Femur (tissue), 1 donor: ENCODE measurements around the gene SH3TC1.

Source experiments
- DNase-seq: peaks from one replicate; pipeline ENCODE4 v3.0.0-alpha.2; 2017

SH3TC1 gene

GRCh38 chr4:8182294-8182693 lies 16.8 kb upstream of the SH3TC1 start:
- no peak for DNase-seq

DNA sequence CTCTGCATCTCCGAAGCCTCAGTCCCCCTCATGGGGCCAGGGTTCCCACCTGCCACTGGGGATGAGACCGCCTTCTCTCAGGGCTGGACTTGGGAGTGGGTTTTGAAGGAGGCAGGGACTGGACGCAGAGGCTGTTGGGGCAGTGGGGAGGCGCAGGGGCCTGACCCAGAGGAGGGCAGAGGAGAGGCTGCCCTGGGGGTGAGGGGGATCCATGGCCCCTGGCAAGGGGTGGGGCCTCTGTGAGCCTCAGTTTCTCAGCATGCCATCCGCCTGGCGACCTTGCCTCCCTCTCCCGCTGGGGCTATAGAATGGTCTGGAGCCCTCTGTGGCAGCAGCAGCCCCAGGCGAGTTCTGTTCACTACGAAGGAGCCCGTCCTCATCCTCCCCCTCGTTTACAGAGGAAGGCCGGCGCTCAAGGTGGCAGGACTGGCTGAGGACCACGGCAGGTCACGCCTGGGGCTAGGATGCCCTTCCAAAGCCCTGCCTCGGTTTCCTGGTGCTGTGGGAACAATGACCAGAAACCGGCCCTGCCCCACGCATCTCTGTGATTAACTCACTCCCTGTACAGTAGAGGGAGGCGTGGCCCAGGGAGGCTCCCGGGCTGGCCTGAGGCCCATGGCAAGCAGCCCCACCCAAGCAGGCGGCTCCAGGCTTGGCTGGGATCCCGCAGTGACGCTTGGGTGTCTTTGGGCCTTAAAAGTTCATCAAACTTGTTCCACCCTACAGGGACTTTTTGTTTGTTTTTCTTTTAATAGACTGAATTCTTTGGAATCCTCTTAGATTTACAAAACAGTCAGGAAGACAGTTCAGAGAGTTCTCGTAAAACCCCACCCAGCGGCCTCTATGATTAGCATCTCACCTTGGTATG lies 16.0 kb upstream of the SH3TC1 start:
- DNase-seq: peak; percentile 76

DNA sequence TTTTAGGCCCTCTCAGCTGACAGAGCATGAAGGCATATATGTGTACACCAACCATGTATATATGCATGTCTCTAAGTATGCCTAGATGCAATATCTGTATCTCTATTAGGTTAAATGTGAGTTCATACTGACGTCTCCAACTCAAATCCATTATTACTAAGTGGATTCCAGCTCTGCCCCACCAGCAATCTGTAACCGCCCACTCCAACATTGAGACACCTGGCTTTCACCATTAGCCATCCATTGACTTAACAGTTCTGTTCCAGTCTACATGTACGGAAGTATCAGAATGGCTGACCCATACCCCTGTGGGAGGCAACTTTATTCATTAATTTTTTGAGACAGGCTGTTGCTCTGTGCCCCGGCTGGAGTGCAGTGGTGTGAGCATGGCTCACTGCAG lies 15.0 kb upstream of the SH3TC1 start:
- DNase-seq: no peak

DNA sequence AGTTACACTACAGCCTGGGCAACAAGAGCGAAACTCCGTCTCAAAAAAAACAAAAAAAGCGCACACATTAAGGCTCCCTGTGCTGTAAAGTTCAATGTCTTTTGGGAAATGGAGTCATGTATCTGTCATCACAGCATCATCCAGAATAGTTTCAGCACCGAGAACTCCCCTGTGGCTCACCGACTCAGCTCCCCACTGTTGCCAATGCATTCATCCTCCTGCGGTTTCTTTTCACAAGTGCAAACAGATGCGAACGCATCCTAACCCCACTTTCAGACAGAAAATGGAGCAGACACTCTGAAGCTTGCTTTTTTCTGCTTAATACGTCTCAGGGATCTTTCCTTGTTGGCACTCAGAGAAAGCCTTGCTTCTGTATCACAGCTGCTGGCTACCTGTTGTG lies 13.8 kb upstream of the SH3TC1 start:
- DNase-seq: peak; percentile 37

DNA sequence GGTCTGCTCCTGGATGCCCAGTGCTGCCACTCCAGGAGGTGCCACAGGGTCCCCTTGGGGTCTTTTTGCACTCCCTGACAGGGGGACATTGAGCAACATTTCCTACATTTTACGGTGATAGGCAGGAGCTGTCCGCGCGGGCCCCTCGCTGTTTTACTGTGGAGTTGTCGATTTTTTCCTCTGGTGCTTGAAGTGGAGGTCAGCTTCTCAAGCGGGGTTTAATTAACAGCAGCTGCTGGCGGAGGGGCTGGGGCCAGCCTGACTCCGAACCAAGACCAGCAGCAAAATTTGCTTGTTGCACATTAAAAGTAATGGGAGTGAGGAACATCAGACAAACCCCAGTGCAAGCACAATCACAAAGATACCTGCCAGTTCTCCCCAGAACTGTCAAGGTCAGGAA lies 13.2 kb upstream of the SH3TC1 start:
- peak; percentile 65 for DNase-seq

GRCh38 chr4:8188085-8188484 lies 11.0 kb upstream of the SH3TC1 start:
- DNase-seq: no peak

GRCh38 chr4:8188743-8189550 lies 10.1 kb upstream of the SH3TC1 start:
- DNase-seq: peak; percentile 53

GRCh38 chr4:8189551-8190466 lies 9.3 kb upstream of the SH3TC1 start:
- DNase-seq: no peak

DNA sequence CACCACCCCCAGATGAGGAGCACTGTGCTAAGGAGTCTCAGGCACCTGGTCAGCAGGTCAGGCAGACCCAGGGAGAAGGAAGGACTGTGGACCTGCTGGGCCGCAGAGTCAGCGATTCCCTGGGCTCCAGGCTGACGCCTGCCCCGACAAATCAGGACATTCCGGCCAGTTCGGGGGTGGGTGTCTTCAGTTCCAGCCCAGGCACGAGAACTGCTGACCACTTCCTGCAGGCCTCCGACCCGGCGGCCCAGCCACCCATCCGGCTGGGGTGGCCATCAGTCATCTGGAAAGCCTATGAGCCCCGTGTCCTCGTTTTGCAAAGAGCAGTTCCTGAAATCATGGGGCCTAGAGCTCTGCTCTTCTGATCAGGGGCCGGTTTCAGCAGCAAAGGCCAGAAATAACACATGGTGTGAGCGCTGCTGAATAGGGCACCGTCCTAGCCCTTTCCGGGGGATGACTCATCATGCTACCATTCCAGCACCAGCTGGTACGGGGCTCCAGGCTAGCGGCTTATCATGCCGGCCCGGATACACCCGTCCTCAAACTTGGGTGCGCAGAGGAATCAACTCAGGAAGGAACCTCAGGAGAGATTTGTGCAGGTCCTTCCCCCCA lies 7.8 kb upstream of the SH3TC1 start:
- peak; percentile 68 for DNase-seq

- DNase-seq: peak; percentile 69
Measured at GRCh38 chr4:8192748-8193738, 6.0 kb upstream of the SH3TC1 start.

GRCh38 chr4:8194306-8195242 lies 4.5 kb upstream of the SH3TC1 start:
- DNase-seq: no peak

- no peak for DNase-seq
Measured at GRCh38 chr4:8195431-8195830, 3.7 kb upstream of the SH3TC1 start.

DNA sequence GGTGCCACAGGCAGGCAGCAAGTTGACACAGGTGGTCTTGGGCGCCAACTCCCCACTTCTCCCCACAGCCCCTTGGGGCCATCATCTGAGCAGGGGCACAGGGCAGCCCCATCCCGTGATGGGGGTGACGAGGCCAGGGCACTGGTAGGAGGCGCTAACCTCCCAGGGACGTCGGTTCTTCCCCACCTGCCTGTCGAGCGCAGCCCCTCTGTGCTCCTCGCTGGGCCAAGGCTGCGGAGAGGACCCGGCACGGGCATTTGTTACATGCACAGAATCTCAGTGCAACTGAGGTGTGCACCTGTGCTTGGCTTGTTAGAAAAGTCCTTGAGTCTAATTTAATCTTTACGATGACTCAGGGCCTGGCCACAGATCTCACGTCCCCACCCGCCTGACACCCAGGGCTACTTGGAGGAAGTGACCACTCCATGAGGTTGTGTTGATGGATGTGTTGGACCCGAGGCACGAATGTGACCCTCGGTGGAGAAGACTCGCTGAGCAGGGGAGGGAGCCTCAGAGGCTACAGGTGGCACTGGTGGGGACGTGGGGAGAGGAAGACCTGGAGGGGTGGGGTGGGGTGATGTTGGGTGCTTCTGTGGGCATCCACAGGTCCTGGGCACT lies 3.1 kb upstream of the SH3TC1 start:
- DNase-seq: no peak

- DNase-seq: no peak
Measured at GRCh38 chr4:8197521-8197920, 1.6 kb upstream of the SH3TC1 start.

DNA sequence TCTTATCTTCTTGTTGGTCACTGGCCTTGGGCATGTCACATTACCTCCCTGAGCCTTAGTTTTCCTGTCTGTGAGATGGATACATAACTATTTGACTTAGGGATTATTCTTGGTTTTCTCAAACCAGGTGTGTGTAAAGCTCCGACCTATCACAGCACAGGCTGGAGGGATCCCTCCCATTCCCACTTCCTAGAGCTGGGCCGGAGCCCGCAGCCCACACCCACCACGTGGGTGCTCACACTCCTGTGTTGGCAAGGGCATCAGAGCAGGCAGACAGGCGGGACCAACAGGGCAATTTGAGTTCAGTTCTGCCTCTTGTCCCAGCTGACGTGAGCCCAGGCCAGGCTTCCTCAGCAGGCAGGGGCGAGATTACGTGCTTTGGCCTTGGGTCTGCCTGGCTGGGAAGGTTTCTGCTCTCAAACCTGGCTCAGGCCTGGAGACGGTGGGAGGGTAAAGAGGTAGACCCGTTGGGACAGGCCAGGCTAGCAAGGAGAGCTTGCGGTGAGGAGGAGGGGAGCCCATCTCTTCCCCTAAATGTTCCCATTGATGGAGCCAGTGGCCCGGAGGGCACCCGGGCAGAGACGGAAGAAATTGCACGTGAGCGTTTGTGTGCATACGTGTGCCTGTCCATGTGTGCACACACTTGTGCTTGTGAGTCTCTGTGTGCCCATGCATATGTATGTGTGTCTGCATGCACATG lies 734 bp upstream of the SH3TC1 start:
- DNase-seq: peak; percentile 63

DNA sequence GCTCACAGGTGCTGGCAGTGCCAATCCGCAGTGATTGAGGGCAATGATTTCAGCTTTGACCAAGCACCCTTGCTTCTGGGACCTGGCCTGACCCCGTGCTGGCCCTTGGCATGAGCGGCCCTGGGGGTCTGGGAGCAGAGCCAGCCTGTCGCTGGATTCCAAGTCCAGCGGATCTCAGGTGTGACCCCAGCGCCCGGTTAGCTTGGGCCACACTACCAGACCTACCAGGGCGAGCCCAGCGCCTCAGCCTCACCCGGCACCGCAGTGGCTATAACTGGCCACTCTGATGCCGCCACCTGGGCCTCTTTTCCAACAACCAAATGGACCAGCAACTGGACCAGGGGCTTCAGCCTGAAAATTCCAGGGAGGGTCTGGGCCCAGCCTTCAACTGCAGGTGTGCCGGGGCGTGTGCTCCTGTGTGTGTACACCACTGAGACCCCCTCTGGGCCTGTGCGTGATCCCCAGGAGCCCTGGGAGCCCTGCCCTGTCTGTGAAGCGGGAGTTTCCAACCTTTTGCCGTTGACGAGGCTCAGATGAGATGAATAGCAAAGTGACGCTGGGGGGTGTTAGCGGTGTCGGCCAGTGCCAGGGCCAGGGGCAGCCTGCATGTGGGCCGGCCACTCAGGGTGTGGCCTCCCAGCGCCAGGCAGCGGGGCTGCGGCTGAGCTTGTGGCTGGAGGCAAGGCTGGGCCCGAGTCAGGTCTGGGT lies 658 bp downstream of the SH3TC1 start:
- DNase-seq: no peak

DNA sequence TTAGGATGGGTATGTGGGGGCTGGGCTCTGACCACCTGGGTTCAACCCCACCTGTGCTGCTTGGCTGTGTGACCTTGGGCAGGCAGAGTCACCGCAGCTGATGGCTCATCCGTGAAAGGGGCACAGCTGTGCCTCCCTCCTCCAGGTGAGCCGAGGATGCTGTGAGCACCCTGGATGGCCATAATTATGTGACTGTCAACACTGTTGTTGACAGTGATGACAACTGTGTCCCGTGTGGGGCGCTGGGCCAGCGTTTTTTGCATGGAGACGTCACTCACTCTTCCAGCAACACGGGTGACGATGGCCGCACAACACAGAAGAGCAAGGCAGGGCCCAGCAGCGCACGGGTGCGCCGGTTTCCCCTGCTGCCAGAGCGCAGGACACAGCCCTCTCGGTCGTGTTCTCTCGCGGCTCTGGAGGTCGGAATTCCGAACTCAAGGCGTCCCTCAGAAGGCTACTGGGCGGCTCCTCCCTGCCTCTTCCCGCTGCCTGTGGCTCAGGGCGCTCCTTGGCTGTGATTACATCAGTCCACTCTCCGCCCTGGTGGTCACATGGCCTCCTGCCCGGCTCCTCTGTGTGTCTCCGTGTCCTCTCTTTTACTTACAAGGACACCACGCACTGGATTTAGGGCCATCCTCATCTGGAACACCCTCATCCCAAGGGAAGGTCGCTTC lies 1.3 kb downstream of the SH3TC1 start:
- DNase-seq: peak; percentile 61

DNA sequence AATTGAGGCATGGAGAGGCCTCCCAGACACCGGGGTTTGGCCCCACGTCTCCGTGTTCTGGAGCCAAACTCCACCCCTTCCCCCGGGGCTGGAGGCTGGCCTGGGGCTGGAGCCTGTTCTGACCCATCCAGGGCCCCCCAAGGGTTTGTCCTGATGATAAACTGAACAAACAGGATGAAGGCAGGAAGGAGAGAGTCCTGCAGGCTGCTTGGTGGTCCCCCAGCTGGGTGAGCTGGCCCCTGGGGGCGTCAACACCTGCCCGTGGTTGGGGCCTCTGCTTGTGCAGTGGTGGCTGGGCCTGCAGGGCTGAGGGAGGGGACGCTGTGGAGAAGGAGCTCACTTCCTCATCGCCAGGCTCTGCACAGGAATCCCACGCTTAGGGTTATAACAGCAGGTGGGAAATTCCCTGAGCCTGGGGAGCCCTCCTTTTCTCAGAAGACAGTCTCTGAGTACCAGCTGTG lies 2.3 kb downstream of the SH3TC1 start:
- no peak for DNase-seq
